ENCODE measurements around the gene PGBD2.
"Not testable (repeated sequence)": the region's sequence is repeated elsewhere in the genome, so short reads cannot be mapped to it uniquely, and the experiment has no call there.

PGBD2 gene

GRCh38 chr1:248927283-248927682, 21.2 kb downstream of the PGBD2 start:
- DNase-seq = not testable (repeated sequence)

GRCh38 chr1:248928122-248928521, 22.1 kb downstream of the PGBD2 start:
- DNase-seq = not testable (repeated sequence)

DNA sequence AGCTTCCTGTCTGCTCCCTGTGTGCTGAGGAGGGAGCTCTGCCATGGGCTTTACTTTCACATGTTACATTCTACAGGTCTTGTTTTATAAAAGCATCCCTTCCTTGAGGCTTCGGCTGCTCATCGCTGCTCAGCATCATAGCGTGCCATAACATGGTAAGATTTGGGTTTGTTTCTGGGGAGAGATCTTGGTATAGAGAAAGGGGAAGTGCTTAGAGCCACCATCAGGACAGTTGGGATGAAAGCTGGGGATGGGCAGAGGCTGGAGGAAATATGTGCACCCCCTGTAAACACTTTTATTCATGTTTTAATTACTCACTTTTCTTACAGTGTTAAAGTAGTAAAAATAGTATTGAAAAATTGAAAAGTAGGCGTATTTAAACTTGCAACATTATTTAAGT, 24.0 kb downstream of the PGBD2 start:
- not testable (repeated sequence) for DNase-seq

- not testable (repeated sequence) for DNase-seq
Measured at GRCh38 chr1:248938173-248938809, 32.3 kb downstream of the PGBD2 start.

GRCh38 chr1:248944134-248944999, 38.3 kb downstream of the PGBD2 start:
- not testable (repeated sequence) for DNase-seq

GRCh38 chr1:248945000-248945423, 39.0 kb downstream of the PGBD2 start:
- not testable (repeated sequence) for DNase-seq

- not testable (repeated sequence) for DNase-seq
Measured at GRCh38 chr1:248945453-248945852, 39.4 kb downstream of the PGBD2 start.

GRCh38 chr1:248945856-248946416, 39.9 kb downstream of the PGBD2 start:
- not testable (repeated sequence) for DNase-seq
